Adipocyte (in vitro differentiated cells): ENCODE results near the gene ADGRF4.
A peak's percentile ranks its signal among the peaks of the same experiment; 100 is the strongest.

ENCODE experiments used
- DNase-seq: peaks from one replicate; pipeline ENCODE4 v3.0.0-alpha.2; 2015; ENCODE audit warnings: low read depth
- H3K27me3 ChIP-seq: replicated peaks from 2 replicates; pipeline ENCODE4 v1.7.0; 2013; ENCODE audit warnings: mild to moderate bottlenecking, low read length, moderate library complexity; ENCODE audit not compliant: control insufficient read depth, insufficient read depth
- H3K36me3 ChIP-seq: 2 replicates; pipeline ENCODE4 v1.7.0; 2013; ENCODE audit warnings: low read length, mild to moderate bottlenecking, moderate library complexity; ENCODE audit not compliant: control insufficient read depth, insufficient read depth, severe bottlenecking
- H3K4me1 ChIP-seq: 2 replicates; pipeline ENCODE4 v1.7.0; 2013; ENCODE audit warnings: mild to moderate bottlenecking, low read length, moderate library complexity; ENCODE audit not compliant: control insufficient read depth, insufficient read depth
- H3K4me3 ChIP-seq: 2 replicates; pipeline ENCODE4 v1.7.0; 2013; ENCODE audit warnings: mild to moderate bottlenecking, low read length, moderate library complexity
- H3K9ac ChIP-seq: 2 replicates; pipeline ENCODE4 v1.7.0; 2013; ENCODE audit warnings: mild to moderate bottlenecking, low read length, moderate library complexity
- H3K9me3 ChIP-seq: 2 replicates; pipeline ENCODE4 v1.7.0; 2013; ENCODE audit warnings: mild to moderate bottlenecking, low read length, moderate library complexity; ENCODE audit not compliant: control insufficient read depth

ADGRF4 gene

DNA sequence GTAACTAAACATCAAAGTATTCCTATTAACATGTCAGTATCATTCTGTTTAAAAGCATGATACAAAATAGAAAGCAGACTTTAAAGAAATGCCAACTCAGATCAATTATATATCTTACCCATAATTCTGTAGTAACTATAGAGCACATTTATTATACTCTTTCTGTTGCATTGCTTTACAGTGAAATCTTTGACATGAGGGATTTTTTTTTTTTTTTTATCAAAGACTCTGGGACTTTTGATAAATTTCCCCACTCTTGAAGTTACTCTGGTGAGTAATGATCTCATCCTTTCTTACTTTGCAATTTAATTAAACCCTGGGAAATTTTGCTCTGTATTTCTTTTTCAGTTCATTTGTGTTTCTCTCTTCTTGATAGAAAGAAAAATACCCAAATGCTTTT lies 17.4 kb downstream of the ADGRF4 start:
- no peak overlapping the region for H3K4me3 ChIP-seq
- no peak for DNase-seq
- H3K4me1 ChIP-seq = no peaks in the 10 kb centered on the region
- H3K9ac ChIP-seq = no peak overlapping the region
- H3K36me3 ChIP-seq = no peaks in the 10 kb centered on the region
- H3K9me3 ChIP-seq = no peaks in the 10 kb centered on the region
- no peaks in the 10 kb centered on the region for H3K27me3 ChIP-seq

GRCh38 chr6:47716207-47716606 lies 17.8 kb downstream of the ADGRF4 start:
- Histone ChIP-seq H3K4me1 (no peaks in the 10 kb centered on the region), H3K36me3 (no peaks in the 10 kb centered on the region), H3K9me3 (no peaks in the 10 kb centered on the region), H3K4me3 (no peak overlapping the region), H3K27me3 (no peaks in the 10 kb centered on the region), H3K9ac (no peak overlapping the region)
- DNase-seq = no peak

- no peaks in the 10 kb centered on the region for H3K36me3 ChIP-seq
- H3K4me1 ChIP-seq = peaks cover 8% of the 10 kb centered on the region
- no peaks in the 10 kb centered on the region for H3K9me3 ChIP-seq
- no peaks in the 10 kb centered on the region for H3K27me3 ChIP-seq
- no peak overlapping the region for H3K9ac ChIP-seq
- no peak for DNase-seq
- no peak overlapping the region for H3K4me3 ChIP-seq
Measured at GRCh38 chr6:47718571-47718970, 20.2 kb downstream of the ADGRF4 start.

DNA sequence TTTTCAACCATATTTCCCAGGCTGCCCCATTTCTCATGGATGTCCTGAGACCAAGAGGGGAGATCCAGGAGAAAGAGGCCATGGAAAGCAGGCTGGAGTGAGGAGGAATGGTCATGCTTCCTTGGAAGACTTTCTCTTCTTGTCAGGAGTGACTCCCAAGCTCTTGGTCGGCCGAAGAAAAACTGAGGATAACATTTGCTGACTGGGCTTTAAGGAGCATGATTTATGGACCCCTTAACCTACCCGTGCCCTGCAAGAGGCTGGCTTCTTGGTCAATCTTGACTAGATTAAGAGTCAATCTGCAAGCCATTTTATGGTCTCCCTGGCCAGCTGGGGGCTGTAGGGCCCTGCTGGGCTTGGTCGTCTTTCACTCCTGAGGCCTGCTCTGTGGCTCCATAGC lies 22.8 kb downstream of the ADGRF4 start:
- H3K9ac ChIP-seq = no peak overlapping the region
- no peak for DNase-seq
- peaks cover 8% of the 10 kb centered on the region for H3K4me1 ChIP-seq
- H3K27me3 ChIP-seq = no peaks in the 10 kb centered on the region
- no peaks in the 10 kb centered on the region for H3K9me3 ChIP-seq
- H3K36me3 ChIP-seq = no peaks in the 10 kb centered on the region
- H3K4me3 ChIP-seq = no peak overlapping the region

- H3K36me3 ChIP-seq = no peaks in the 10 kb centered on the region
- no peaks in the 10 kb centered on the region for H3K9me3 ChIP-seq
- H3K9ac ChIP-seq = no peak overlapping the region
- H3K27me3 ChIP-seq = no peaks in the 10 kb centered on the region
- DNase-seq = no peak
- peaks cover 8% of the 10 kb centered on the region for H3K4me1 ChIP-seq
- no peak overlapping the region for H3K4me3 ChIP-seq
Measured at GRCh38 chr6:47722194-47722593, 23.8 kb downstream of the ADGRF4 start.

GRCh38 chr6:47724300-47724699 lies 25.9 kb downstream of the ADGRF4 start:
- no peak for DNase-seq
- Histone ChIP-seq H3K9me3 (no peaks in the 10 kb centered on the region), H3K36me3 (no peaks in the 10 kb centered on the region), H3K27me3 (no peaks in the 10 kb centered on the region), H3K4me1 (peaks cover 8% of the 10 kb centered on the region), H3K4me3 (no peak overlapping the region), H3K9ac (no peak overlapping the region)

DNA sequence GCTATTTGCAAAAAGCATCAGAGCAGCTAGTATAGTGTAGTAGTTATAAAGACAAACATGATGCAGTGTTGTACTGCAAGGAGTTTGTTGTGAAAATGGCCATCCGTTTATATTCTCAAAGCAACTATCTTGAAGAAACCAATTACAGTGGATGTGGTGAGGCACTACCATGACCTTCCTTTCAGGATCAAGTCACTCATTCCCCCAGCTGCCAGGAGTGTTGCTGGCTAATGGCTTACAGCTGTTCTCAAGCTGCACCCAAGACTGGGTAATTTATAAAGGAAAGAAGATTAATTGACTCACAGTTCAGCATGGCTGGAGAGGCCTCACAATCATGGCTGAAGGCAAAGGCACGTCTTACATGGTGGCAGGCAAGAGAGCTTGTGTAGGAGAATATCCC lies 29.0 kb downstream of the ADGRF4 start:
- Histone ChIP-seq H3K4me1 (peaks cover 21% of the 10 kb centered on the region), H3K9me3 (no peaks in the 10 kb centered on the region), H3K27me3 (no peaks in the 10 kb centered on the region), H3K36me3 (no peaks in the 10 kb centered on the region), H3K9ac (no peak overlapping the region), H3K4me3 (no peak overlapping the region)
- peak; percentile 7 for DNase-seq

- peaks cover 15% of the 10 kb centered on the region for H3K4me1 ChIP-seq
- no peak for DNase-seq
- no peaks in the 10 kb centered on the region for H3K36me3 ChIP-seq
- no peak overlapping the region for H3K4me3 ChIP-seq
- H3K9me3 ChIP-seq = no peaks in the 10 kb centered on the region
- no peaks in the 10 kb centered on the region for H3K27me3 ChIP-seq
- H3K9ac ChIP-seq = no peak overlapping the region
Measured at GRCh38 chr6:47729019-47729418, 30.6 kb downstream of the ADGRF4 start.

GRCh38 chr6:47729457-47729856 lies 31.1 kb downstream of the ADGRF4 start:
- no peak for DNase-seq
- H3K4me1 ChIP-seq = peaks cover 15% of the 10 kb centered on the region
- no peaks in the 10 kb centered on the region for H3K27me3 ChIP-seq
- H3K9me3 ChIP-seq = no peaks in the 10 kb centered on the region
- no peaks in the 10 kb centered on the region for H3K36me3 ChIP-seq
- no peak overlapping the region for H3K4me3 ChIP-seq
- no peak overlapping the region for H3K9ac ChIP-seq

GRCh38 chr6:47733879-47734558 lies 35.6 kb downstream of the ADGRF4 start:
- no peaks in the 10 kb centered on the region for H3K36me3 ChIP-seq
- no peak overlapping the region for H3K4me3 ChIP-seq
- no peaks in the 10 kb centered on the region for H3K9me3 ChIP-seq
- H3K4me1 ChIP-seq = peaks cover 20% of the 10 kb centered on the region
- H3K9ac ChIP-seq = no peak overlapping the region
- peak; percentile 34 for DNase-seq
- peaks cover 3% of the 10 kb centered on the region for H3K27me3 ChIP-seq

DNA sequence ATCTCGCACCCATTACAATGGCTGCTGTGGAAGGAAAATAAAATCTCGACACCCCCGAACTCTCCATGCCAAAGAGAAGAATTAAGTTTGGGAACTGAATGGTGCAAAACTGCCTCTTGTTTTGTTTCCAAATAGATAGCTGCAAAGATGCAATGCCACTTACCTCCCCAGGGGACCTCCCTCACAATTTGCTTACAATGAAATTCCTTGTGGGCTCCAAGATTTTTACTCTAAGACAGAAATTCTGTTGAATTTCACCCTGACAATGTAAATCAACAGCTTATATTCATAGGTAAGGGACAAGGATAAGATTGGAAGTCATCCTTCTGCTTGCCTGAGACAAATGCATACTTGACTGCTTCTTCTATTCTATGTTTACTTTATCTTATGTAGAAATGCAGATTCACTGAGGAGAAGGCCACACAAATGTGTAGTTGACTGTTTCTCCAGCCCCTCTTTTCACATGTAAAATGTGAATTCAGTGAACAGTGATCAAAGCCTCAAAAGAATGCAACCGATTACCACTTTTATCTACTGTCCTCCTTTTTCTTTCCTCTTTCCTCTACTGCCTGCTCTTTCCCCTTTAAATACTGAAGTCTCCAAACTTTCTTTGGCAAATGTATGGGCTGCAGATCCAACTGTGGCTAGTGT lies 36.6 kb downstream of the ADGRF4 start:
- H3K4me3 ChIP-seq = no peak overlapping the region
- peaks cover 7% of the 10 kb centered on the region for H3K27me3 ChIP-seq
- H3K36me3 ChIP-seq = no peaks in the 10 kb centered on the region
- no peaks in the 10 kb centered on the region for H3K9me3 ChIP-seq
- no peak for DNase-seq
- no peak overlapping the region for H3K9ac ChIP-seq
- H3K4me1 ChIP-seq = peaks cover 20% of the 10 kb centered on the region
